Type B pancreatic cell (in vitro differentiated cells): Measurements from ENCODE around the gene XRCC5. TPM values are rescaled to one million over a fixed set of nuclear protein-coding genes. Genes with fewer than 3 reads are reported as not detected.

Experiments used
- DNase-seq: peaks from one replicate; pipeline ENCODE4 v3.0.0; 2021; ENCODE audit warnings: mixed read lengths; ENCODE audit not compliant: unreplicated experiment; ENCODE audit errors: extremely low spot score
- H3K27ac Mint-ChIP-seq: 2 replicates; pipeline ENCODE4 v1.8.0; 2021; ENCODE audit warnings: mild to moderate bottlenecking, mixed read lengths
- H3K27me3 Mint-ChIP-seq: 2 replicates; pipeline ENCODE4 v1.8.0; 2021; ENCODE audit warnings: mixed read lengths
- H3K36me3 Mint-ChIP-seq: 2 replicates; pipeline ENCODE4 v1.8.0; 2021; ENCODE audit warnings: mixed read lengths
- H3K4me1 Mint-ChIP-seq: one replicate; pipeline ENCODE4 v1.8.0; 2021; ENCODE audit warnings: mixed read lengths; ENCODE audit not compliant: unreplicated experiment
- H3K4me3 Mint-ChIP-seq: 2 replicates; pipeline ENCODE4 v1.8.0; 2021; ENCODE audit warnings: mild to moderate bottlenecking, mixed read lengths
- H3K9me3 Mint-ChIP-seq: 2 replicates; pipeline ENCODE4 v1.8.0; 2021; ENCODE audit warnings: mixed read lengths
- total RNA-seq: library from RNA; stranded (reverse); gene quantifications from 2 replicates; pipeline ENCODE4 v1.2.1, GENCODE V29; 2021; ENCODE audit warnings: low replicate concordance
- TF ChIP-seq, protein P1 (sequence below): fragments of 200-600 bp; sonication (generic); conservative IDR thresholded peaks from 2 replicates; pipeline ENCODE4 v1.5.0; 2021; ENCODE audit warnings: antibody characterized with exemption, mild to moderate bottlenecking

The XRCC5 gene
- total RNA-seq, 1 donor from 2014 or later = 349 TPM

DNA sequence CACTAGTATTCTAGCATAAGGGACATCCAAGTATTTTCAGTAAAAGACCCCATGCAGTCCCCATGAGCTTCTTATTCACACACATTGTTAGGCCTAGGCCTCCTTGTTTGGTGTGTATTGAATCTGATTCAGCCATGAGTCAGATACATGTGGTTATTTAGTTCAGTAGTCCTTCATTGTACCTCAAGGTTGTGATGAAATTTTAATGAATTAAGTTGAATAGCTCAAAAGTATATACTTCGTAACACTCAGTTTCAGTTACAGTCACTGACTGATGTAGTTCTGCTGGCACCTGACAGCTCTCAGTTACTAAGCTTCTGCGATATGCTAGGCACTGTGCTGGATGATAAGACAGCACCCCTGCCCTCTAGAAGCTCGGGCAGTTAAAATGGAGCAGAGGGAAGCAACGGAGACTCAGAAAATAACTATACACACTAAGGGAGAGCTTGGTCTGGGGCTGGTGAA lies 86.4 kb downstream of the XRCC5 start:
- H3K4me3 Mint-ChIP-seq = no peak overlapping the region
- no peaks in the 10 kb centered on the region for H3K4me1 Mint-ChIP-seq
- no peaks in the 10 kb centered on the region for H3K9me3 Mint-ChIP-seq
- H3K27me3 Mint-ChIP-seq = no peaks in the 10 kb centered on the region
- no peak for DNase-seq
- no peak overlapping the region for H3K27ac Mint-ChIP-seq
- TF ChIP-seq, protein P1, sequence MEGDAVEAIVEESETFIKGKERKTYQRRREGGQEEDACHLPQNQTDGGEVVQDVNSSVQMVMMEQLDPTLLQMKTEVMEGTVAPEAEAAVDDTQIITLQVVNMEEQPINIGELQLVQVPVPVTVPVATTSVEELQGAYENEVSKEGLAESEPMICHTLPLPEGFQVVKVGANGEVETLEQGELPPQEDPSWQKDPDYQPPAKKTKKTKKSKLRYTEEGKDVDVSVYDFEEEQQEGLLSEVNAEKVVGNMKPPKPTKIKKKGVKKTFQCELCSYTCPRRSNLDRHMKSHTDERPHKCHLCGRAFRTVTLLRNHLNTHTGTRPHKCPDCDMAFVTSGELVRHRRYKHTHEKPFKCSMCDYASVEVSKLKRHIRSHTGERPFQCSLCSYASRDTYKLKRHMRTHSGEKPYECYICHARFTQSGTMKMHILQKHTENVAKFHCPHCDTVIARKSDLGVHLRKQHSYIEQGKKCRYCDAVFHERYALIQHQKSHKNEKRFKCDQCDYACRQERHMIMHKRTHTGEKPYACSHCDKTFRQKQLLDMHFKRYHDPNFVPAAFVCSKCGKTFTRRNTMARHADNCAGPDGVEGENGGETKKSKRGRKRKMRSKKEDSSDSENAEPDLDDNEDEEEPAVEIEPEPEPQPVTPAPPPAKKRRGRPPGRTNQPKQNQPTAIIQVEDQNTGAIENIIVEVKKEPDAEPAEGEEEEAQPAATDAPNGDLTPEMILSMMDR = no peak
- H3K36me3 Mint-ChIP-seq = peaks cover 68% of the 10 kb centered on the region

DNA sequence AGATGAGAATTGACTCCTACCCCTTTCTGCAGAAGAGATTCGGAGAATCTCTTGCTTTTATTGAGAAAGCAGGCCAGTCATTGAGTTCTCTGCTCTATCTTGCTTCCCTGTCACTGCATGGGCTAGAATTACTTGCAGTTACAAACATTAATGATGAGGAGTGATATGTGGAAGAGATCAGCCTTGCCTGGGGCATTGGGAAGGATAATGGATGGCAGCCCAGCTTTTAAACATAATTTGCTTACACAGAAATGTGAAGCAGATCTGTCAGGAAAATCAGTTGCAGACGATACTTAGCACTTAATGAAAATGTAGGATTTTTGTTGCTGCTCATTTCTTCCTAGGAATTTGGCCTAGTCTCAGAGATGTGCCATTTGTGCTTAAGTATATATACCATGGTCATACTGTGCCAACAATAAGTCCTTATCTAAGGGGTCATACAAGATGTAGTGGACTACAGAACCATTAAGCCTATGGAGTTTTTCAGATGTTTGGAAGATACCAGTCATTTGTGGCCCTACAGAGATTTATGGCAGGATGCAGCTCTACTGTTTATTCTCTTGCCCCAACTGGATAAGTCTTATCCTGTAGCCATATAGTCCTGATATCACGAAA lies 92.7 kb downstream of the XRCC5 start:
- no peaks in the 10 kb centered on the region for H3K9me3 Mint-ChIP-seq
- no peak overlapping the region for H3K4me3 Mint-ChIP-seq
- H3K4me1 Mint-ChIP-seq = peaks cover 22% of the 10 kb centered on the region
- TF ChIP-seq, protein P1 = no peak
- H3K27ac Mint-ChIP-seq = no peak overlapping the region
- no peak for DNase-seq
- peaks cover 81% of the 10 kb centered on the region for H3K36me3 Mint-ChIP-seq
- H3K27me3 Mint-ChIP-seq = no peaks in the 10 kb centered on the region

DNA sequence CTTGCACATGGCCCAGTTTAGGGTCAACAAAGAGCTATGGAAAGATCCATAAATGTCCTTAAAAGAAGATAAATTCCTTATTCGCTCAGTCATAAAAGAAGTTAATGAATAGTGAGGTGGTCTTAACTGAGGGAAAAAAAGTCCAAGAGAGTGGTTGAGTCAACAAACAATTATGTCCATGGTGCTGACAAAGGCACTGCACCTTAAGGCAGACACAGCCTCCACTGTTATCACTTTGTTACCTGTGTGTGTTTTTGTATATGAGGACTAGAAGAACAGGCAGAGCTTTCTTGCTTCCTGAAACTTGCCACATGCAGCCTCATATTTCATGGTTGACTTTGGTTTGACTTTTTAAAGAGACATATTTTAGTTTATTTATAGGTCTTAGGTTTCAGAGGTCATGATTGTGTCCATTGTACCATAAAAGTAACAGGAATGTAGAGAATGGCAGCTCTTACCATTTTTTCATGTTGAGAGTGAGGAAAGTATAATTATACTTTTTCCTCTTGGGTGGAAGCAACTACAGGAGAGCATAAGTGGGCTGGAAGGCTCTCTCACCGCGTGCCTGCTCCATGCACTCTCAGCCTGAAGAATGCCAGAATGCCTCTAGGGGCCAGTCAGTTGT lies 93.6 kb downstream of the XRCC5 start:
- Mint-ChIP-seq H3K27me3 (no peaks in the 10 kb centered on the region), H3K9me3 (no peaks in the 10 kb centered on the region), H3K36me3 (peaks cover 80% of the 10 kb centered on the region), H3K4me3 (no peak overlapping the region), H3K4me1 (peaks cover 22% of the 10 kb centered on the region), H3K27ac (no peak overlapping the region)
- DNase-seq = no peak
- TF ChIP-seq, protein P1 = no peak

DNA sequence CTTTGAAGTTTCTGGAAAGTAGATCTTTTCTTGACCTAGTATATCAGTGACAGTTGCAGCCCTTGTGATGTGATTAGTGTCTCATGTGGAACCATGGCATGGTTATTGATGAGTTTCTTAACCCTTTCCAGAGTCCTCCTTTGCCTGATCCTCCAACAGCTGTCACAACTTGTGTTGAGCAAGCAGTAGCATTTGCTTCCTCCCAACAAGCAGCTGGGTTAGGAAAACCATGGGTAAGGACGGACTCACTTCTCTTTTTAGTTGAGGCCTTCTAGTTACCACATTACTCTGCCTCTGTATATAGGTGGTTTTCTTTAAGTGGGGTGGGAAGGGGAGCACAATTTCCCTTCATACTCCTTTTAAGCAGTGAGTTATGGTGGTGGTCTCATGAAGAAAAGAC lies 96.3 kb downstream of the XRCC5 start:
- H3K4me1 Mint-ChIP-seq = peaks cover 22% of the 10 kb centered on the region
- DNase-seq = no peak
- H3K4me3 Mint-ChIP-seq = no peak overlapping the region
- TF ChIP-seq, protein P1 = no peak
- H3K9me3 Mint-ChIP-seq = no peaks in the 10 kb centered on the region
- H3K27me3 Mint-ChIP-seq = no peaks in the 10 kb centered on the region
- no peak overlapping the region for H3K27ac Mint-ChIP-seq
- H3K36me3 Mint-ChIP-seq = peaks cover 65% of the 10 kb centered on the region

DNA sequence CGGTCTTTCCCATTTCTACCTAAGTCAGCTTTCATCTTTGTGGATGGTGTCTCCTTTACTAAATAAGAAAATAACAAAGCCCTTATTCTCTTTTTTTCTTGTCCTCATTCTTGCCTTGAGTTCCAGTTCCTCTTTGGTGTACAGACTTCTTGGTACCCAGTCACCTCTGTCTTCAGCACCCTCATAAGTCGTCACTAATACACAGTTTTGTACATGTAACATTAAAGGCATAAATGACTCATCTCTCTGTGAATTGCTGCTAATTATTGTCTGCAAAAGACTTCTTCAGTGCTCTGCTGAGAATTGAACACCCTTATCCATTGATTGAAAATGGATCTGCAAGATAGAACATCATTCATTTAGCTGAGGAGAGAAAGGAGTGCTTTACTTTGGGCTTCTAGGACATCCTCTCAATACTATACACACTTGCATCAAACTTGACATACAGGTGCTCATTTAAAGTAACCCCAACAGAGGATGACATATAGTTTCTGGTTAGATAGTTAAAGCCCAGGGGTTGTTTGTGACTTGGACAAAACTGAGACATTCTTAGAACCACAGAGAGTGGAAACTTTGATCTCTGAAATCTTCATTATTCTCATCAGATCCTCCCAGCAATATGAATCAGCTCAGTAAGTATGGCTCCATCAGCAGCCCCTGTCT lies 97.0 kb downstream of the XRCC5 start:
- Mint-ChIP-seq H3K4me1 (peaks cover 23% of the 10 kb centered on the region), H3K36me3 (peaks cover 62% of the 10 kb centered on the region)

More for the DNA sequence above, 97.0 kb downstream of the XRCC5 start:
- TF ChIP-seq, protein P1 = no peak
- Mint-ChIP-seq H3K27ac (no peak overlapping the region), H3K27me3 (no peaks in the 10 kb centered on the region), H3K4me3 (no peak overlapping the region), H3K9me3 (no peaks in the 10 kb centered on the region)
- DNase-seq = no peak
